NCI-H128 (cell line): ENCODE results near the gene SLC13A3.

ENCODE experiments used
- DNase-seq: peaks from one replicate; lab custom pipeline; 2025; ENCODE audit not compliant: unreplicated experiment; lab: John Stamatoyannopoulos, UW

The SLC13A3 gene

DNA sequence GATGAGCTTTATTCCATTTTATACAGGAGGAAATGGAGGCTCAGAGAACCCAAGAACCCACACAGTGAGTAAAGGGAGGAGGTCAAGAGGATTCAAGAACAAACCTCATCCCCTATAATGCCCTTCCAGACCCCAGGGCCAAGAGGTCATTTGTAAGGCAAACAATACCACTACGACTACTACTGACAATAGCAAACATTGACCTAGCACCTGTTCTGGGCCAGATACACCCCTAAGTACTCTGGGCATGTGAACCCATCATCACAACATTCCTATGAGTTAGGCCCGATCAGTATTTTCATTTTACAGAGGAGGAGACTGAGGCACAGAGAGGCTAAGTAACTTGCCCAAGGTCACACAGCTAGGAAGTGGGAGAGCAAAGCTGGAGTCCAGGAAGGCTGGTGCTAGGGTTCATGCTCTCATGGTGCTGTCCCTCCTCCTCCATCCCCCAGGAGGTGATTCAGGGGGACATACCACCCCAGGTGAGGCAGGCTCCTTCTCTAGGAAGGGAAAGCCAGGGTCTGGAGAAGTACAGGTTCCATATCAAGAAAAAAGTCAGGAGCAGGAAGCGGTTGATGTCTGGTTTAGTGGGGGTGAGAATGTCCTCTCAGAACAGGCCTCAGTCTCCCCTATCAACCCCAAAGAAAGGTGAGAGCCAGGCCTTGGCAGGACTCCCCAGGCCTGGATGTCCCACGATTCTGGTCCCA is 13.7 kb downstream of the SLC13A3 start:
- no peak for DNase-seq

DNA sequence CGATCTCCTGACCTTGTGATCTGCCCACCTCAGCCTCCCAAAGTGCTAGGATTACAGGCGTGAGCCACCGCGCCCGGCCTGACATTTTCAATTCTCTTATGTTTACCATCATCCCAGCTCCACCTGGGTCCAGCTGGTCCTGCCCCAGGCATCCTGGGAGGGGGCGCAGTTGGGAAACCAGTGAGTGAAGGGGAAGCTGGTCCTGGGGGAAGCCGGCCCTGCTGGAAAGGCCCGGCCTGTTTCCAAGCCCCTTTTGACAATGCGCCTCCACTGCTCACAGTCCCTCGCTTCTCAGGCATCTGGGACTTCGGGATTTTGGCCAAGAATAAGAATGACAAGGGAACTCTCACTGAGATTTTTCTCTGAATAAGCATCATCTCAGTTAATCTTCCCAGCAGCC is 14.2 kb downstream of the SLC13A3 start:
- DNase-seq, result no peak

DNA sequence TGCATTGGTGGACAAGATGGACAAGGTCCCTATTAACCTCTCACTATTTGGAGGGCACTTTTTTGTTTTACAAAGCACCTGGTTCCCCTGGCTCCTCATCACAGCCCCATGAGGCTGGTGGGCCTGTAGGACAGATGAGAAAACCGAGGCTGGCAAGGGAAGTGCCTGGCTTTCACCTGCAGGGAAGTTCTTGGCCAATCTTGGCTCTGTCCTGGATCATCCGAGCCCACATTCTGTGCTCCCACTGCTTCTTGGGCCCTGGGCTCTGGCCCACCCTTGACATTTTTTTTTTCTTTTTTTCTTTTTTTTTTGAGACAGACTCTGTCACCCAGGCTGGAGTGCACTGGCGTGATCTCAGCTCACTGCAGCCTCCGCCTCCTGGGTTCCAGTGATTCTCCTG is 14.7 kb downstream of the SLC13A3 start:
- DNase-seq, result no peak

GRCh38 chr20:46635514-46636136 is 15.6 kb downstream of the SLC13A3 start:
- no peak for DNase-seq

DNA sequence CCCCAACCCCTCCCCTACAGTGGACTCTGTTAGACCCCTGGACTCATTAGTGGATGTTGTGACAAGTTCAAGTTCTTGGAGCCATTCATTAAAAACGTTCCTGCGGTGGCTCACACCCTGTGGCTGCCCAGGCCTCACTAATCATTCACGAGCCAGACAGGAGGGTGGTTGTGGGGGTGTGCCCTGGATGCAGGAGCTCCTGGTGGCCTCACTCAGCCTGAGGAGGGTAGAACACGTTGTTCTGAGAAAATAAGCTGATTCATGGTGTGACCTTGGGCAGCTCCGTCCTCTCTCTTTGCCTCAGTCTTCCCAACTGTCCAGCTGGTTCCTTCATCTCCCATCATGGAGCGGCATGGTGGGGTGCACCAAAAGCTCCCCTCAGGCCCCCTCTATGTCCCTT is 16.7 kb downstream of the SLC13A3 start:
- DNase-seq, result no peak

- no peak for DNase-seq
Observed at GRCh38 chr20:46631874-46632446, 19.3 kb downstream of the SLC13A3 start.

DNA sequence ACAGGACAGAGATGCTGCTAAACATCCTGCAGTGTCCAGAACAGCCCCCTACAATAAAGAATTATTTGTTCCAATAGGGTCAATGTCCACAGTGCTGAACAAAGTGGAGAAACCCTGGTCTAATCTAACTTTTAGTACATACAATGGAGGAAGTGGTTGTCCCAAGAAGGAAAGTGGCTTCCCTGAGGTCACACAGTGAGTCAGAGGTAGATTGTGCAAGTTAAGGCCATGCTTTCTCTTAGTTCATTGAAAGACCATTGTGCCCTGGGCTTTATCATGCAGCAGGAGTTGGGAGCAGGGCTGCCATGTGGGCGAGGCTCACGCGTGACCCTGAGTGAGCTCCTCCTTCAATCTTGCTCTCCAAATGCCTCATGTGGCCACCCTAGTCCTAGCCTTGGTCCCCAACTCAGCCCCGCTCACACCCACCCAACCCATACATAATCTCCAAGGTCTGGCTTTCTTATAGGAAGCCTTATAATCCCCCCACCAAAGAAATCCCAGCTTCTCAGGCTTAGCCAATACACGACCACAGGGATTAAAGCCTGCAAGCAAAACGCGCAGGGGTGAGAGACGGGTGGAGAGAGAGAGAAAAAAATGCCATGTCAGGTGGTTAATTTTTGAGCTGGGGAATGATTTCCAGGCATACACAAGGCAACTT is 19.9 kb downstream of the SLC13A3 start:
- DNase-seq, result no peak

- DNase-seq, result no peak
Observed at GRCh38 chr20:46630306-46630705, 21.0 kb downstream of the SLC13A3 start.

DNA sequence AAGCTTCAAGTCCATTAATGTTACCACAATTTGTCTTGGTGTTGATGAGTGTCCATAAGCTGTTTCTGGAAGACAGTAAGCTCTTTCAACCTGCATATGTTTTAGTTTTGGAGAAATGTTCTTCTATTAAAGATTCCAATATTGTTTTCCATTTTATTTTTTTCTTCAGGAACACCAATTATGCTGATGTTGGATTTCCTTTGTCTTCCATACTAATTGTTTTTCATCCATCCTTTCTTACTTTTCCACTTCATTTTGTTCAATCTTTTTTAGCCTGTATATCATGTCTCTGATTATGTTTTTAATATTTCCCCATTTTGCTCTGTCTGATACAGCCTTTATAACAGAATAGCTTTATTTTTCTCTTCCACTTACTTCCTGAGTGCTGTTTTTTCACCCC is 21.9 kb downstream of the SLC13A3 start:
- DNase-seq, result no peak

DNA sequence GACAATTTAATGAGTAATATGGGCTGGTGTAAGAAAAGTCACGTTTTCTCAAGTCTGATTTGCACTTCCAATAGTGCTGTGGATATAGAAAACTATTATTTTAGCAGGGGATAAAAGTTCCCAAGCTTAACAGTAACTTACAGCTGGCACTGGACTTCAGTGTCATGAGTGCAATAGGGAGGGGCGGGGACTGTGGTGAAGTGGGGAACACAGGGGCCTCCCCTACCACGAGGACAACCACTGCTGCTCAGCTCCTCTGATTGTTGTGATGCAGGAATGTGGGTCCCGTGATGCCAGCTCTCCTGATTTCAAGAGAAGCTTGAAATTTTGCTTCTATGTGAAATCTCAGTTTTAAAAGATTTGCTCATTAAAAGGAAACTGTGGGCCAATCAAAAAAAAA is 24.0 kb downstream of the SLC13A3 start:
- DNase-seq, result no peak

DNA sequence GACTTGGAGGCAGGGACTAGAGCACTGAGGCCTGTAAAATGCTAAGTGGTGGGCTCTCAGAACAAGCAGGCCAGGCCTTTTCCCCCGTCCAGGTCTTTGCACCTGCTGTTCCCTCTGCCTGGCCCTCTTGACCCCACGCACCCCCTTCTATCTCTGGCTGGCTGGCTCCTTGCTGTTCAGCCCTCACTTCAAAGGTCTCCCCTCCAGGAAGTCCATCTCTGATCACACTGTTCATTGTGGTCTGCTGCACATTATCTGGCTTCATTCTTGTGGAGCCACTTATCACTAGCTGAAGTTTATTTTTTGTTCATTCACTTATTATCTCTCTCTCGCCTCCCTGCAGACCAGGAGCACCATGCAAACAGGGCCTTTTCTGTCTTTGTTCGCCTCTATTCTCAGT is 24.5 kb downstream of the SLC13A3 start:
- DNase-seq, result no peak

DNA sequence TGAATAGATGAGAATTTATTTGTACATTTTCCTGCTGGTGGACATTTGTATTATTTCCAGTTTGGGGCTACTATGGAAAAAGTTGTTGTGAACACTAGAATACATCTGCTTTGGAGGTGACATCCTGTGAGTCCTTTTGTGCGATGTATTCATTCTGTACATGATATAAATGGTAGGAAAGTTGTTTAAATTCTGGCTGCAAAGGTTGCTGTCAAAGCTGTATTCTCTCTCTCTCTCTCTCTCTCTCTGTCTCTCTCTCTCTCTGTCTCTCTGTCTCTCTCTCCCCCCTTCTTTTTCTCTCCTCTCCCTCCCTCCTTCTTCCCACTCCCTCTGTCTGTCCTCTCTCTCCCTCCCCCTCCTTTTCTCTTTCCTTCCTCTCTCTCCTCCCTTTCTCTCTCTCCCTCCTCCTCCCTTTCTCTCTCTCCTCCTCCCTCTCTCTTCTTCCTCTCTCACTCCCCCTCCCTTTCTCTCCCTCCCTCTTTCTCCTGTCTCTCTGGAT is 25.3 kb downstream of the SLC13A3 start:
- DNase-seq, result no peak

DNA sequence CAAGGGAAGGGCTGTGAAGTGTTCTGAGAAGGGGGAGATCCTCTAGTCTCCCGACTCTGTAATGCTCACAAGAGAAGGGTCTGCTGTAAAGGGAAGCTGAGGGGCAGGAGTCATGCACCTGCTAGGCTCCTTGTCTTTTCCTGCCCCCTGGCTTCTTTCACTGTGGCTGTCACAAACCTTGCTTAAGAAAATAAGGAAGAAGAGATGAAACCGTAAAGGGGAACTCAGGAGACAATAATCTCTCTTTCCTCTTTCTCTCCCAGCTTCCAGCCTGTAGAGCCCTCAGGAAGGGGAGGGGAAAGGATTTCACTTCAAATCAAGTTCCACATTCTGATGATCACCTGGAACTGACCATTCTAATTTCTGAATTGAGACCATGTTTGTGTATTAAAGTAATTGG is 26.3 kb downstream of the SLC13A3 start:
- DNase-seq, result no peak

GRCh38 chr20:46622165-46622564 is 29.1 kb downstream of the SLC13A3 start:
- DNase-seq, result no peak

DNA sequence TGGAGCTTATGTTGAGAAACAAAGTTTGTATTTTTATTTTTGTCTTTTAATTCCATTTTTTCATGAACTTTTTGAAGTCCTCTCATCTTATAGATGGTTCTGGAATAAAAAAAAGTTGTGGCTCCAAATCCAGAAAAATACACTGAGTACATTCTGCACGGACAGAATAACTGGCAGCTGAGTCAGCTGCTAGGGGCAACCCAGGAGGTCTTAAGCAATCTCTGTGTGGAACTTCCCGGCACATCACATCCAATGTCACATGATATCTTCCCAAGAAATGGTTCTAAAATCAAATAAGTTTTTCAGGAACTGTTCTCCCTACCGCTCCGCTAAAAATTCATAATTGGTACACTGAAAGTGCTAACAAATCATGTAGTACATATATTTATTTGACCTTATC is 29.8 kb downstream of the SLC13A3 start:
- no peak for DNase-seq

DNA sequence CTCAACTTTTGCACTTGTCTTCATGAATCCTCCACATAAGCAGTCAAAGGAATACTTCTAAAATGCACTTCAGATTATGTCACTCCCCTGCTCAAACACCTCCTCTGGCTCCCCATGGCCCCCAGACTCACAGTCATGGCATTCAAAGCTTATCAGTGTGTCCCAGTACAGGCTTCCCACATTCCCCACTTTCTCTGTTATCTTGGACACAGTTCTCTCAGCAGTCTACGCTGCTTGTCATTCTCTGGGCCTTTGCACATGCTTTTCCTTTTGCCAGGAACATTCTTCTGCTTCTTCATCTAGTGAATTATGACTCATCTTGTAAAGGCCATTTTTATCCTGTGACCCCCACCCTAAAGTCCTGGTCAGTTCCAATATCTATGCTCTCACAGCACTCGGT is 31.8 kb downstream of the SLC13A3 start:
- DNase-seq, result no peak

DNA sequence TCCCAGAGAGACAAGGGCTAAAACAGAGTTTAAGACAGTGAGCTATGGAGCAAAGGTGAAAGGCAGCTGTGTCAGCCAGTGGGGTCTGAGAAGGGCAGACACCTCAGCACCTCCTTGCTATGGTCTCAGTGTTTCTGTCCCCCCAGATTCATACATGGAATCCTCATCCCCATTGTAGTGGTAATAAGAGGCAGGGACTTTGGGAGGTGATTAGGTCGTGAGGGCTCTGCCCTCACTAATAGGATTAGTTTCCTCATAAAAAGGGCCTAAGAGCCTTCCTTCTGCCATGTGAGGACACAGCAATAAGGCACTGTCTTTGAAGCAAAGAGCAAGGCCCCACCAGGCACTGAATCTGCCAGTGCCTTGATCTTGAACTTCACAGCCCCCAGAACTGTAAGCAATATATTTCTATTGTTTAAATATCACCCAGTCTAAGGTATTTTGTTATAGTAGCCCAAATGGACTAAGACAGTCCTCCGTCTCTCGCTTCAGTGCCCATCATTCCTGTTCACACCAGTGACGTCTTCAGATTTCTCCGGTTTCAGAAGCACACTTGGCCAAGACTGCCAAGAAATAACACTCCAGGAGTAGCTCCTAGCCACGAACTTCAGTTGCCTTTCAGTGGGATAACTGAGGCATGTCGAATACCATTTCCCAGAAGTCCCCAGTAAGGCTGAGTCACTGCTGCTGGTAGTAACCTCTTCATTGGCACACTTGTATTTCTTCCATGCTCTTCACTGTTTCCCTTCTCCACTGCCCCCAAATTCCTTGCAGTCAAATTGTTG is 32.8 kb downstream of the SLC13A3 start:
- no peak for DNase-seq

DNA sequence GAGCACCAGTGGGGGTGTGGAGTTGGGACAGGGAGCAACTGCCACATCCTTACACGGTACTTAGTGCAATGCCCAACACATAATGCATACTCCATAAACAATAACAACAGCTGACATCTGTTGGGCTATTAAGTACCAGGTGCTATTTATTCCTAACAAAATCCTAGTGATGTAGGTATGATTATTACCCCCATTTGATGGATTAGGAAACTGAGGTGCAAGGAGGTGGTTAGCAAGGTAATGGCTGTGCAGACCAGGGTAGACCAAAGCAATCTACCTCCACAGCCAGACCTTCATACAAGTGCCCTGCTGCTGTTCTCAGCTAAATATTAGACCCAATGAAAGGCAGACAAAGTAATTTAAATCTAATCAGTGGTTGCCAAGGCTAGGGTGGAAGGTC is 36.8 kb downstream of the SLC13A3 start:
- no peak for DNase-seq

GRCh38 chr20:46610145-46610544 is 41.1 kb downstream of the SLC13A3 start:
- DNase-seq, result no peak

- DNase-seq, result no peak
Observed at GRCh38 chr20:46609043-46609442, 42.2 kb downstream of the SLC13A3 start.

GRCh38 chr20:46607849-46608497 is 43.3 kb downstream of the SLC13A3 start:
- no peak for DNase-seq
